Retinal pigment epithelial cell (primary cell): ENCODE data around the gene SLC25A42.
A peak's percentile ranks its signal among the peaks of the same experiment; 100 is the strongest.

ENCODE experiments used
- DNase-seq: peaks from one replicate; pipeline ENCODE4 v3.0.0-alpha.2; 2010; ENCODE audit warnings: low read depth
- H3K4me3 ChIP-seq: 2 replicates; pipeline ENCODE4 v1.5.1; 2011; ENCODE audit warnings: mild to moderate bottlenecking, low read length, control low read depth, moderate library complexity
- CTCF ChIP-seq: conservative IDR thresholded peaks from 2 replicates; pipeline ENCODE4 v1.5.1; 2011; ENCODE audit warnings: low read depth, low read length, control low read depth, inconsistent platforms

SLC25A42 gene

GRCh38 chr19:19028526-19028925, 35.3 kb upstream of the SLC25A42 start:
- TF ChIP-seq CTCF = no peak
- no peak overlapping the region for H3K4me3 ChIP-seq
- no peak for DNase-seq

- peak overlapping the region; percentile 87 for H3K4me3 ChIP-seq
- no peak for DNase-seq
- TF ChIP-seq CTCF = no peak
Measured at GRCh38 chr19:19031891-19032290, 31.9 kb upstream of the SLC25A42 start.

GRCh38 chr19:19032420-19033175, 31.2 kb upstream of the SLC25A42 start:
- TF ChIP-seq CTCF = peak; percentile 14
- peak; percentile 78 for DNase-seq
- H3K4me3 ChIP-seq = peak overlapping the region; percentile 87

GRCh38 chr19:19033176-19033425, 30.7 kb upstream of the SLC25A42 start:
- no peak for DNase-seq
- H3K4me3 ChIP-seq = peak overlapping the region; percentile 87
- TF ChIP-seq CTCF = no peak

GRCh38 chr19:19033426-19034203, 30.2 kb upstream of the SLC25A42 start, which contains the start of the genes ARMC6 and SUGP2:
ARMC6 (plus strand) TSS chr19:19033603; CDS start chr19:19034210, 607 bp downstream.
SUGP2 (minus strand) TSS chr19:19033517; CDS start chr19:19031071, 2,446 bp downstream.
- TF ChIP-seq CTCF = no peak
- DNase-seq = no peak
- H3K4me3 ChIP-seq = peak within 1 kb of the TSS; percentile 87

- no peak for DNase-seq
- TF ChIP-seq CTCF = no peak
- H3K4me3 ChIP-seq = peak overlapping the region; percentile 77
Measured at GRCh38 chr19:19034204-19034624, 29.6 kb upstream of the SLC25A42 start.
